Naive B cell (primary cell): ENCODE measurements around the gene SERGEF. TPM values are rescaled to one million over a fixed set of nuclear protein-coding genes. Genes with fewer than 3 reads are reported as not detected.

ENCODE experiments used
- ATAC-seq, 2 donors: fragments of 150-1000 bp; cut with Tn5 transposase; 2 replicates each; pipeline ENCODE4 v1.10.0; 2021; ENCODE audit warnings: low read depth in 2 of 2, mild to moderate bottlenecking in 2 of 2, moderate library complexity in 2 of 2
- DNase-seq: peaks from one replicate; pipeline ENCODE4 v3.0.0; 2022
- H3K27ac Mint-ChIP-seq, 6 donors: one replicate each; pipeline ENCODE4 v1.8.0; 2020 to 2022; ENCODE audit warnings: mild to moderate bottlenecking in 6 of 6, mixed read lengths in 6 of 6, moderate library complexity in 5 of 6, inconsistent platforms in 2 of 6
- H3K27me3 Mint-ChIP-seq, 3 donors: one replicate each; pipeline ENCODE4 v1.8.0; 2021 to 2022; ENCODE audit warnings: mixed read lengths in 3 of 3, mild to moderate bottlenecking in 1 of 3
- H3K36me3 Mint-ChIP-seq, 2 donors: one replicate each; pipeline ENCODE4 v1.8.0; 2020 to 2022; ENCODE audit warnings: mixed read lengths in 2 of 2, inconsistent platforms in 1 of 2, mild to moderate bottlenecking in 1 of 2
- H3K4me1 Mint-ChIP-seq, 3 donors: one replicate each; pipeline ENCODE4 v1.8.0; 2020 to 2022; ENCODE audit warnings: mixed read lengths in 3 of 3, inconsistent platforms in 1 of 3, mild to moderate bottlenecking in 1 of 3, moderate library complexity in 1 of 3
- H3K4me3 Mint-ChIP-seq, 8 donors: one replicate each; pipeline ENCODE4 v1.8.0; 2020 to 2022; ENCODE audit warnings: mild to moderate bottlenecking in 8 of 8, mixed read lengths in 8 of 8, moderate library complexity in 8 of 8, inconsistent platforms in 2 of 8
- H3K9me3 Mint-ChIP-seq, 7 donors: one replicate each; pipeline ENCODE4 v1.8.0; 2020 to 2022; ENCODE audit warnings: mixed read lengths in 7 of 7, mild to moderate bottlenecking in 5 of 7, inconsistent platforms in 2 of 7, moderate library complexity in 1 of 7
- polyA plus RNA-seq, 6 donors: library from polyadenylated mRNA; unstranded; fragments of 300-500 nt; fragmentation: Illumina TruSeq; gene quantifications; one replicate each; pipeline ENCODE4 v1.2.3, GENCODE V29; 2021; ENCODE audit warnings: low read depth in 6 of 6

Gene SERGEF
- polyA plus RNA-seq, 6 donors from 2014 or later, result 18.3 to 54.6 (median 42.6) TPM

DNA sequence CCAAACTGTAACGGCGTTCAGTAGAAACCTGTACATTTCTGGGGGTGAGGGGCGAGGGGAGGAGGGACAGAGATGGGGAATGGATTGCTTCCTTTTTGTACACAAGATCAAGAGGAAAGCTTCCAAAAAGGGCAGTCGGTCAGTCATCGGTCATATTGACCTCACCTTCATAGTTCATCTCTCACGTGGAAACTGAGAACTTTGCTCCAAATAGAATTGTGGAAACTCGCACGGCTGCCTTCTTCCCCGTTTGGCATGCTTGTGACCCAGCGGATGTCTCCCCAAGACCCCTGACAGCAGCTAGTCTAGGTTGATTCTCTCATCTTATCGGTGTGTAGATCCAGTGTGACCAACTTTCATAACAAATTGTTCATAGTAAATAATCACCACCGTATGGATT lies 230.7 kb downstream of the SERGEF start:
- H3K9me3 Mint-ChIP-seq, result no peaks in the 10 kb centered on the region
- no peaks in the 10 kb centered on the region for H3K4me1 Mint-ChIP-seq
- DNase-seq (no peak), ATAC-seq (no peak)
- H3K27me3 Mint-ChIP-seq, result no peaks in the 10 kb centered on the region
- no peak overlapping the region for H3K27ac Mint-ChIP-seq
- H3K36me3 Mint-ChIP-seq, result peaks cover 0 to 2% of the 10 kb centered on the region in 2 donors
- no peak overlapping the region for H3K4me3 Mint-ChIP-seq

DNA sequence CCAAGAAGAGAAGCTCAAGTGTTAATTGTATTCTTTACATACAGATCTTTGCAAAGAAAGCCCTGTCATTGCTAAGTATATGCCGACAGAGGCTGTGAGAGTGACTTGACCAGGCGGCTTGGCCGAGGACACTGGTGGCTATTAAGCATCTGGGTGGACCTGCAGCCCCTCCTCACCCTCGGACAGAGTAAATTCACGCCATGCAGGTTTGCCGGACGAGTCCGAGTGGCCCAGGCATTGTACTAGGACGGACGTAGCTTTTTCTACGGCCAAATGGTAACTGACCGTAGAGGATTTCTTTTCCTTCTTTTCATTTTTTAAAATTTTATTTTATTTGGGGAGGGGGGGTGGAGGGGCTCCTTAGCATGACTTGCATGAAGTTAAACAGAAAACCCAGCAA lies 231.2 kb downstream of the SERGEF start:
- no peaks in the 10 kb centered on the region for H3K4me1 Mint-ChIP-seq
- H3K27ac Mint-ChIP-seq, result no peak overlapping the region

DNA sequence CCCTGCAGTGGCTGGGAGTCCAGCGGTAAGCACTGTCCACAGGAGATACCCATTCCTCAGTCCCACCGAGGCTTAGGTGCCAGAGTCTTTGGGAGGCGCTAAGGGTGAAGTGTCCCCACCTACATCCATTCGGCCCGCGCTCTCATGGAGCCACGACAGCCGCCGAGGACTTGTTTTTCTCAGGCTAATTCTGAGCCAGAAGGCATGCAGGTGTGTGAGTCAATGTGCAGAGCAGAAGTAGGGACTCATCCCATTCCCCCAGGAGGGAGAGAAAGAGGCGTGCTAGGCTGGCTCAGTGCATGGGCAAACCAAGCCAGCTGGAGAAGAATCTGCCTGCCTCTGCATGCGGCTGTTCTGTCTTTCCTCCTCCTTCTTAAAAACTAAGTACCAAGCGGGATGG lies 231.6 kb downstream of the SERGEF start:
- Mint-ChIP-seq H3K4me3 (no peak overlapping the region), H3K27me3 (no peaks in the 10 kb centered on the region), H3K27ac (peak overlapping the region in 1 of 6 donors; percentile 37), H3K4me1 (peaks cover 0 to under 1% (median 0%) of the 10 kb centered on the region in 3 donors), H3K9me3 (no peaks in the 10 kb centered on the region), H3K36me3 (no peaks in the 10 kb centered on the region)
- ATAC-seq, result no peak
- no peak for DNase-seq

More for the DNA sequence above, 231.2 kb downstream of the SERGEF start:
- DNase-seq (no peak), ATAC-seq (no peak)
- H3K9me3 Mint-ChIP-seq, result no peaks in the 10 kb centered on the region
- H3K27me3 Mint-ChIP-seq, result no peaks in the 10 kb centered on the region
- no peaks in the 10 kb centered on the region for H3K36me3 Mint-ChIP-seq
- no peak overlapping the region for H3K4me3 Mint-ChIP-seq

DNA sequence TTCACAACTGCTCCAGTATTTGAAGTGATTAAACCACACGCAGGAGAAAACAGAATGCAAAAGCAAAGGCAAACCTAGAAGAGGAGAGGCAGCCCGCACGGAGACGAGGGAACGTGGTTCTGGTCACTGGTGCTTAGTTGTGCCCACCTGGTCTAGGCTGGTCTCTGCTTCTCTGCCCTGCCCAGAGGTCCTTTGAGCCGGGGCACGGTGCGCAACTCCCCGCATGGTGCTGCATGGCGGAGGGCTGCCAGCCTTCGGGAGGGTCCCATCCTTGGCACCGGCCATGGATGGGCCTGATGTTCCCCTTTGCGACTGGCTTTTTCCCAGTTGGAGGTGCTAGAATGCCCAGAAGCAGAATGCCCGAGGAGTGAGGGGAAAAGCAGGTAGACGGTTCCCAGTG lies 232.2 kb downstream of the SERGEF start:
- Mint-ChIP-seq H3K27me3 (no peaks in the 10 kb centered on the region), H3K4me1 (peaks cover 0 to 4% (median 0%) of the 10 kb centered on the region in 3 donors), H3K4me3 (no peak overlapping the region), H3K36me3 (no peaks in the 10 kb centered on the region), H3K27ac (peak overlapping the region in 1 of 6 donors; percentile 10), H3K9me3 (no peaks in the 10 kb centered on the region)
- DNase-seq (no peak), ATAC-seq (no peak)

DNA sequence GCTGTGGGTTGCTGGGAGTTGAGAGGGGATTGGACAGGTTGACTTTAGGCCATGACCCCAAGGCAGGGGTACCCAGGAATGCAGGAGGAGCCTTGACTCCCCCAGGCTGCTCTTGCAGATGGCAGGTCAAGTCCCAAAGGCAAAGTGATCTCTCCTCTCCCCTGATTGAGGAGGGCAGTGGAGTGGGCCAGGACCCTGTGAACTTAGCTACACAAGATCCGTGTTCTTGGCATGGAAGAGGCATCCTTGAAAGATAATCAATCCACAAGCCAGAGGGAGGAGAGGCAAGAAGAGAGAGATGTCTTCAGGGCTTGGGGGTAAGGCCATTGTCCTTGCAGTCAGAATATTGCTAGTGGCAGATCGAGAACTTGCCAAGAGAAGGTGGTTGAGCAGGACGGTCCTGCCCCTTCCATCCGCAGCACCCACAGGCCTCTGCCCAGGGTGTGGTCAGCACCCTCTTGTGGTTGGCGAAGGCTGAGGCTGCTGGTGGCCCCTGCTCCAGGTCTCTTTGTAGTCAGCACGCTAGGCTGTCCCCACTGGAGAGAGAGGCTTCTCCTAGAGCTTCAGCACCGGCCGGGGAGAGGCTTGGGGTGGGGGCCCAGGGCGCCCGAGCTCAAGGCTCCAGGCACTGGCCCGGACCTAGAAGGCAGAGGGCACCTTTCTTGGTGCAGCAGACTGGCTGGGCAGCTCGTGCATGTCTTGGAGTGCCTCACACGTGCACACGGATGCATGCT lies 232.8 kb downstream of the SERGEF start:
- Mint-ChIP-seq H3K36me3 (no peaks in the 10 kb centered on the region), H3K9me3 (no peaks in the 10 kb centered on the region), H3K4me3 (no peak overlapping the region), H3K27me3 (no peaks in the 10 kb centered on the region), H3K4me1 (peaks cover 0 to 4% (median 0%) of the 10 kb centered on the region in 3 donors), H3K27ac (no peak overlapping the region)
- ATAC-seq (no peak), DNase-seq (no peak)

DNA sequence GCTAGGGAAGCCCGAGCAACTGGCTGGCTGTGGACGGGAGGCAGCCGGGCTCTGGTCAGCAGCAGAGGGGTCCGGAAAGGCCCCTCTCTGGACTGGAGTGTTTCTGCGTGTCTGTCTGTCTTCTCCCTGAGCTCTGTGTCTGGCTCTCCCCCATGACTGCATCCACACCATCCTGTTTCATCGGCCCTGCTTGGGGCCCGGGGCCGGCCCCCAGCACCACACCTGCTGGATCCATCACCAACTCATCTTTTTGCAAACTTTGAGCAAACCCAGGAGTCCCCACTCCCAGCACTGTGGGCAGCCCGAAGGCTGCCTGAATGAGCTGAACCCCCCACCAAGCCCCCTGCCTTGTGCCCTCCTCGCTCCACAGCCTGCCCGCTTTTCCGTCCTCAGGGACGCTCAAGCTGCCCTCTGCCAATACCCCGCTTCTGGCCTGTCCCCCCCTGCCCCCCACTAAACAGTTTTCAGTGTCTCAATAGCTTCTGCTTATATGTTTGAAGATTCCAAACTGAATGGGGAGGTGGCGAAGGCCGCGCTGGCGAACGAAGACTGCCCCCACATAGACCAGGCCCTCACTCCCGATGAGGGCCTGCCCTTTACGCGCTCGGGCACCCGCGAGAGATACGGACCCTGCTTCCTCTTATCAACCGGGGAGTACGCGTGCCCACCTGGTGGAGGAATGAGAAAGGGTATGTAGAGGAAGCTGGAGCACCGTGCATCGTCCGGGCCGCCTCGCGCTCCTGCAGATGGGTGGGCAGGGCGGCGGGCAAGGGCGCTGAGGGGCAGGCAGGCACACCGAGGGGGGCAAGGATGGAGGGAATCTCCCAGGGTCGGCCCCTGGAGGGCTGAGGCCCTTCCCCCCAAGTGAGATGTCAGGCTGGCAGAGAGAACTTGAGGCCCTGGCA lies 233.6 kb downstream of the SERGEF start:
- Mint-ChIP-seq H3K36me3 (no peaks in the 10 kb centered on the region), H3K27me3 (no peaks in the 10 kb centered on the region), H3K27ac (no peak overlapping the region), H3K9me3 (no peaks in the 10 kb centered on the region), H3K4me1 (peaks cover 0 to 4% (median 0%) of the 10 kb centered on the region in 3 donors), H3K4me3 (no peak overlapping the region)
- ATAC-seq, result no peak
- DNase-seq, result no peak

DNA sequence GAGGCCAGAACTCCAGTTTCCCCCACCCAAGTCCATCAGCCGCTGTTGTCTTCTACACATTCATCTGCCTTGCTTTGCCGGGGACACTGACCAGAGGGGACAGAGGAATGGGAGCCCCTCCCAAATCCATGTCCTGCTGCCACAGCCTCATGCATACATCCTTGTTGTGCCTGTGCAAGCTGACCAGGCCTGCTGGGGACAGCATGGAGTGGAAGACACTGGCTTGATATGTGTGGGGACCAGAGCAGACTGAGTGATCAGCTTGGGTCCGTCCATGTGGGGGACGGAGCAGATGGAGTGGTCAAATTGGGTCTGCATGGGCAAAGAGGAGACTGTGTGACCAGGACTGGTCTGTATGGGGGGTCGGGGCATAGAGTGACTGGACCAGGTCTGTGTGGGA lies 234.5 kb downstream of the SERGEF start:
- DNase-seq (no peak), ATAC-seq (no peak)
- Mint-ChIP-seq H3K4me3 (no peak overlapping the region), H3K27ac (peak overlapping the region in 1 of 6 donors; percentile 82), H3K4me1 (peaks cover 0 to 4% (median 0%) of the 10 kb centered on the region in 3 donors), H3K9me3 (no peaks in the 10 kb centered on the region), H3K27me3 (no peaks in the 10 kb centered on the region), H3K36me3 (no peaks in the 10 kb centered on the region)

DNA sequence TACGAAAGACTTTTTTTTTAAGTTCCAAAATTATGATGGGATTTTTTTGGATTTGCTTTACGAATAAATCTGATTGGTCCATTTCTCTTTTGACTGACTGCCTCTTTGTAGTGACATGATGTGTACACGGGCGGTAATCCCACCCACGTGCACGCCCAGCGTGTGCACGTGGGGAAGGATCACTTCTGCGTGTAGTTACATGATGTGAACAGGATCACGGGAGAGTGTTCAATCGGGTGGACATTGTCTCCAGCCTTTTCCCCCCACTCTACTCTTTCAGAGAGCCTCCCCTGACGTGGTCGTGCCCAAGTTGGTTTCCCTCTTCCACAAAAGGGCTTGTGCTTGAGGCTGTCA lies 235.1 kb downstream of the SERGEF start:
- no peak overlapping the region for H3K4me3 Mint-ChIP-seq
- no peak overlapping the region for H3K27ac Mint-ChIP-seq
- H3K4me1 Mint-ChIP-seq, result peaks cover 0 to 4% (median 0%) of the 10 kb centered on the region in 3 donors
- no peaks in the 10 kb centered on the region for H3K9me3 Mint-ChIP-seq
- no peak for DNase-seq
- no peaks in the 10 kb centered on the region for H3K36me3 Mint-ChIP-seq
- H3K27me3 Mint-ChIP-seq, result no peaks in the 10 kb centered on the region
- no peak for ATAC-seq

DNA sequence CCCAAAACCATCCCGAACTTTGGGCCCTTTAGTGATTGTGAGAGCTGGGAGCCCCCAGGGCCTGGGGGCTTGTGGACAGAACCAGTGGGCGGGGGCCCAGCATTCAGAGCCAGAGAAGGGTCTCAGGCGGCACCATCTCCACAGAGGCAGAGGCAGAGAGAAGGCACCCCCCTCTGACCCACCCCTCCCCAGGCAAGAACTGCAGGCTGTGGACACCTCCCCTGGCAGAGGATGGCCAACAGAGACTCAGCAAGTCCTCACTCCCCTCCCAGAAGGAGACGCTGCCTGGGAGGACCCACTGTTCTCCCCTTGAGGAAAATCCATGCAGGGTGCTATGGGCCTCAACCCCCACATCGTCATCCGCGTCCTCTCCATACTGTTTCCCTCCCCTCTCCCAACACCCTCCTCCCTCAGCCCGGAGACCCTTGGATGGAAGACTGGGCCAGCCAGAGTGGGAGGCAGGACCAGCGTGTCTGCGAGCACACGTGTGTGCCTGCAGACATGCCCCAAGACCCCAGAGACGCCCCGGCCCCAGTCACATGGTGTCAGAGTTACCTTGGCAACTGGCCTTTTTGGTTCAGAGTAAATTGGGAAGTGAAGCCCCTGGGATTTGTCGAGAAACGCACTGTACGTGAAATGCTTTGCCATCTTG lies 235.6 kb downstream of the SERGEF start:
- Mint-ChIP-seq H3K27me3 (no peaks in the 10 kb centered on the region), H3K9me3 (no peaks in the 10 kb centered on the region), H3K4me1 (peaks cover 0 to 4% (median 0%) of the 10 kb centered on the region in 3 donors), H3K27ac (no peak overlapping the region), H3K4me3 (no peak overlapping the region), H3K36me3 (no peaks in the 10 kb centered on the region)
- ATAC-seq, result no peak
- DNase-seq, result no peak

DNA sequence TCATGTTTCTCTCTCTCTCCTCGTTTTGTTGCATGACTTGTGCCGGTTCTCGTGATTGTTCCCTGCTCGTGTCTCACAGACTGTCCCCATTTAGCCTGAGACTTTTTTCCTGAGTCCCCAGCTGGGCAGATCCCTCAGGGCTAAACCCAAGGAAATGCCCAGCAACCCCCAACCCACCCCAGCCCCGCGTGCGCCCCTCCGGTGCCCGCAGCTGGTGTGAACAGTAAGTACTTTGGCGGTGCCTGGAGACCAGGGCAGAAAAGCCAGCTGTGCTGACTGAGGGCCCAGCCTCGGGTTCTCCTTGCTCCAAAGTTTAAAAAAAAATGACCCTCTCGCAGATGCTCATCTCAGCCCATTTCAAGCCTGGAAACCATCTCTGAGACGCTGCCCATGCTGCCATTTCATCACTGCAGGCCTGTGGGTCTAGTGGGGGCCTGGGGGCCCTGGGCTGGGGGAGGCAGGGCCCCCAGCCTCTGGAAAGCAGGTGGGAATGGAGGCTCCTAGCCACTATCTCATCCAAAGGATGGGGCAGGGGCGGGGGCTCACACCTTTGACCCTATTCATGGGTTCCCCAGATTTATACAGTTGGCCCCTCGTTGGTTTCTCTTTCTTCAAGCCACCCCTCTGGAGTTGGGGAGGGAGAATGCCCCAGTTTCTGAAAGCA lies 236.5 kb downstream of the SERGEF start:
- Mint-ChIP-seq H3K4me3 (no peak overlapping the region), H3K9me3 (no peaks in the 10 kb centered on the region), H3K27me3 (no peaks in the 10 kb centered on the region), H3K27ac (no peak overlapping the region), H3K4me1 (peaks cover 0 to 4% (median 0%) of the 10 kb centered on the region in 3 donors), H3K36me3 (no peaks in the 10 kb centered on the region)
- DNase-seq, result no peak
- no peak for ATAC-seq

DNA sequence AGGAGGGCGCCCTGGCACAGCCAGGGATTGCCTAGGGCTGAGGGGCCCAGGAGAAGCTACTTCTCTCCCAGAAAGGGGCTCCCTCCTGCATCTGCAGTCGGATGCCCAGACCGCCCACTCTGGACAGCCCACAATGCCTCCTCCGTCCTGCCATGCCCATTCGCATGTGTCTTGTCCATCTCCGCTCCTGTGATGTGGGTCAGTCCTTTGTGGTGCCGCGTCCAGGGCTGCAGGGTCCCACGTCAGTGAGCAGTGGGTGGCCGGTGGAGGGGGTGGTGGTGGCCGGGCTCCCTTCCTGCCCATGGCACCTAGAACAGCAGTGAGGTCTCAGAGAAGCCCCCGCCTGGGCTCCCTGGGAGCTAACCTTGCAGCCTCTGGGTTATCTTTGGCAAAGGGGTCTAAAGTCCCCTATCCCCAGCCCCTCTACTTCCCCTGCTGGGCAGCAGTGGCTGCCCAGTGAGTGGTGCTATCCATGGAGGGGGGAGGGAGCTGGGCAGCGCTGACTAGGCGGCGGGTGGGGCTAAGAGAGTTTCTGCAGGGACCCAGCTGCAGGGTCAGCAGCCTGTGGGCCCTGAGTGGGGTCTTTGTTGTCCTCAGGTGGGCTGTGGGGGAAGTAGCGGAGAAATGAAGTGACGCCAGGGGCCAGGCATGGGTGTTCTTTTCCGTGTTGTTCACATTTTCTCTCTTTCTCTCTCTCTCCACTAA lies 237.2 kb downstream of the SERGEF start:
- Mint-ChIP-seq H3K9me3 (no peaks in the 10 kb centered on the region), H3K27ac (no peak overlapping the region), H3K4me1 (peaks cover 0 to 4% (median 0%) of the 10 kb centered on the region in 3 donors), H3K27me3 (no peaks in the 10 kb centered on the region), H3K36me3 (no peaks in the 10 kb centered on the region), H3K4me3 (no peak overlapping the region)
- DNase-seq (no peak), ATAC-seq (no peak)

DNA sequence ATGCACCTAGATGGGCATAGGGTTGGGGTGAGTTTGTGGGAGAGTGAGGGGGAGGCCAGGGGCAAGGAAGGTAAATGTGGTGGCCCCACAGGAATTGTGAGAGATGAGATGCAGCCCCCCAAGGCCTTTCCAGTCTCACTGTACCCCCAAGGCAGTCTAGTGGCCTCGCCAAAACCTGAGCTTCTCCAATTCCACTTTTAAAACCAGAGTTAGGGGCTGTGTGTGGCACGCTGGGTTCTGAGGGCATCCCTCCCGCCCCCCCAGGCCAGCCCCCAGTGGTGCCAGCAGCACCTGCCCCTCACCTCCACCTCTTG lies 237.9 kb downstream of the SERGEF start:
- H3K27me3 Mint-ChIP-seq, result no peaks in the 10 kb centered on the region
- peaks cover 0 to 4% (median 0%) of the 10 kb centered on the region in 3 donors for H3K4me1 Mint-ChIP-seq
- H3K27ac Mint-ChIP-seq, result no peak overlapping the region
- DNase-seq (no peak), ATAC-seq (no peak)
- no peaks in the 10 kb centered on the region for H3K36me3 Mint-ChIP-seq
- no peak overlapping the region for H3K4me3 Mint-ChIP-seq
- no peaks in the 10 kb centered on the region for H3K9me3 Mint-ChIP-seq
